Body of pancreas (tissue), 4 donors: ENCODE measurements around the gene GNB1L. TPM values are rescaled to one million over a fixed set of nuclear protein-coding genes. Genes with fewer than 3 reads are reported as not detected.

Experiments used
- ATAC-seq: fragments of 150-250 bp; one replicate; pipeline ENCODE4 v1.9.1; 2016
- DNase-seq, 4 donors: peaks; one replicate each; pipeline ENCODE4 v3.0.0-alpha.2; 2019
- H3K27ac ChIP-seq, 4 donors: fragments of 200-600 bp; sonication (generic); 1 replicate in 3 of 4; 2 replicates in 1 of 4; pipeline versions ENCODE4 v1.5.1 to v1.6.1; 2016 to 2019; ENCODE audit warnings: mild to moderate bottlenecking in 1 of 4, mixed read lengths in 1 of 4, moderate library complexity in 1 of 4
- H3K27me3 ChIP-seq, 2 donors: fragments of 200-600 bp; sonication (generic); one replicate each; pipeline ENCODE4 v1.6.0; 2016; ENCODE audit warnings: mild to moderate bottlenecking in 1 of 2
- H3K36me3 ChIP-seq, 2 donors: fragments of 200-600 bp; sonication (generic); replicated peaks in 1 of 2; 2 replicates each; pipeline ENCODE4 v1.5.1; 2016; ENCODE audit warnings: low read depth in 2 of 2; ENCODE audit not compliant: insufficient read depth in 1 of 2
- H3K4me1 ChIP-seq: fragments of 200-600 bp; sonication (generic); one replicate; pipeline ENCODE4 v1.6.0; 2016
- H3K4me3 ChIP-seq, 2 donors: fragments of 200-600 bp; sonication (generic); 1 replicate in 1 of 2; 2 replicates in 1 of 2; pipeline ENCODE4 v1.5.1; 2016 to 2019
- H3K9me3 ChIP-seq, 3 donors: fragments of 200-600 bp; sonication (generic); 1 replicate in 2 of 3; 2 replicates in 1 of 3; pipeline ENCODE4 v1.5.1; 2016
- CTCF ChIP-seq, 7 experiments: fragments of 450-650 bp in 4 of 7; fragments of 200-600 bp in 3 of 7; sonication (generic) in 3 of 7; IDR thresholded peaks; one replicate each; pipeline ENCODE4 v1.5.1; 2016 to 2019; ENCODE audit warnings: antibody characterized with exemption in 7 of 7
- POLR2A ChIP-seq, 3 donors: fragments of 450-650 bp; IDR thresholded peaks; one replicate each; pipeline ENCODE4 v1.6.1; 2016; ENCODE audit warnings: antibody characterized with exemption in 3 of 3, mild to moderate bottlenecking in 2 of 3
- WGBS, 2 donors: methylation state at CpG; one replicate each; pipeline ENCODE4 v1.1.5; 2017; 5-methylcytosine and 5-hydroxymethylcytosine counted together
- intact Hi-C: fragments of 100-400 bp; cut with DNase I; formaldehyde crosslinking; loops from one replicate; pipeline ENCODE4 v1.15.1; 2023
- total RNA-seq, 2 donors: library from RNA; depleted of rRNA; stranded (reverse); fragments of >200 nt; gene quantifications; one replicate each; pipeline ENCODE4 v1.1.0, GENCODE V29; 2016

The GNB1L gene
- total RNA-seq, 2 donors from 2014 or later = 1.3 to 3.3 TPM

- intact Hi-C loops = no loop called here
- WGBS, 2 donors = 83 to 84% methylated on average over 6 to 20 of the region's 21 CpGs
Observed at GRCh38 chr22:19851291-19852176, 3.1 kb downstream of the GNB1L start.

GRCh38 chr22:19850763-19851109 lies 3.9 kb downstream of the GNB1L start:
- H3K27ac ChIP-seq = peak overlapping the region in 3 of 4 donors; percentile 8 to 42 (median 22)
- H3K4me3 ChIP-seq = no peak overlapping the region
- H3K36me3 ChIP-seq = no peaks in the 10 kb centered on the region
- WGBS, 2 donors = 80 to 83% methylated on average over 9 of the region's 9 CpGs
- intact Hi-C loops = no loop called here
- peaks cover 54% of the 10 kb centered on the region for H3K4me1 ChIP-seq
- no peaks in the 10 kb centered on the region for H3K9me3 ChIP-seq
- TF ChIP-seq CTCF (IDR thresholded peaks at IDR 0.05) = no peak
- H3K27me3 ChIP-seq = no peaks in the 10 kb centered on the region
- DNase-seq (no peak), ATAC-seq (no peak)

More at GRCh38 chr22:19851291-19852176, 3.1 kb downstream of the GNB1L start:
- TF ChIP-seq CTCF (IDR thresholded peaks at IDR 0.05) (no peak), POLR2A (IDR thresholded peaks at IDR 0.05) (no peak)
- no peaks in the 10 kb centered on the region for H3K36me3 ChIP-seq
- no peaks in the 10 kb centered on the region for H3K9me3 ChIP-seq
- ATAC-seq (no peak), DNase-seq (peak in 1 of 4 donors; percentile 13)
- peak overlapping the region in 1 of 4 donors; percentile 2 for H3K27ac ChIP-seq
- no peaks in the 10 kb centered on the region for H3K27me3 ChIP-seq
- no peak overlapping the region for H3K4me3 ChIP-seq
- peaks cover 62% of the 10 kb centered on the region for H3K4me1 ChIP-seq

- Histone ChIP-seq H3K27ac (peak overlapping the region; percentile 8 to 56 (median 32)), H3K36me3 (no peaks in the 10 kb centered on the region), H3K9me3 (no peaks in the 10 kb centered on the region), H3K4me1 (peaks cover 48% of the 10 kb centered on the region), H3K4me3 (no peak overlapping the region), H3K27me3 (no peaks in the 10 kb centered on the region)
- ATAC-seq (peak; percentile 22), DNase-seq (peak in 3 of 4 donors; percentile 51 to 68 (median 55))
- intact Hi-C loops = no loop called here
- WGBS, 2 donors = 73 to 79% methylated on average over 9 of the region's 9 CpGs
- TF ChIP-seq POLR2A (IDR thresholded peaks at IDR 0.05) = no peak
- TF ChIP-seq CTCF (IDR thresholded peaks at IDR 0.05) = no peak
Observed at GRCh38 chr22:19849835-19850762, 4.6 kb downstream of the GNB1L start.

- ATAC-seq (peak; percentile 64), DNase-seq (peak; percentile 61 to 92 (median 66))
- WGBS, 2 donors = 20 to 31% methylated on average over 3 to 7 of the region's 7 CpGs
- Histone ChIP-seq H3K27me3 (no peaks in the 10 kb centered on the region), H3K27ac (peak overlapping the region; percentile 27 to 78 (median 49)), H3K4me1 (peaks cover 50% of the 10 kb centered on the region), H3K9me3 (no peaks in the 10 kb centered on the region), H3K36me3 (no peaks in the 10 kb centered on the region), H3K4me3 (no peak overlapping the region)
- intact Hi-C loops = no loop called here
- TF ChIP-seq CTCF (IDR thresholded peaks at IDR 0.05) = no peak
- TF ChIP-seq POLR2A (IDR thresholded peaks at IDR 0.05) = no peak
Observed at GRCh38 chr22:19848298-19849224, 6.1 kb downstream of the GNB1L start.
